ENCODE data around the gene MAP4K2.

DNA sequence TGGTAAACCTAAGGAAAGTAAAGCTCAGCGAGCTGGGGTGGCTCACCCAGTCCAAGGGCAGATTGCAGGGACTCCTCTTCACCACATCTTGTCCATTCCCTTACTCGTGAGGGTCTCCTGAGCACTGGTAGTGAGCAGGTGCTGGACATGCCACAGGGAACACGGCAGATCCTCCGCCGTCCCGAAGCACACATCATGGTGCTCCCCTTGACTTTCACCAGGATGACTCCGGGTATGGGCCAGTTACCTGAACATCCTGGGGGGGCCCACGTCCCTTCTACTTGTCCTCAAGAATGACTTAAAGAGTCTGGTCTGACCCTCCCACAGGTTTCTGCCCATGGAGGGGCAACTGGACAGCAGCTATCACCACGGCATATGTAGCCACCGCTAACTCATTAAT lies 16.7 kb downstream of the MAP4K2 start:
- TF ChIP-seq, protein P1, sequence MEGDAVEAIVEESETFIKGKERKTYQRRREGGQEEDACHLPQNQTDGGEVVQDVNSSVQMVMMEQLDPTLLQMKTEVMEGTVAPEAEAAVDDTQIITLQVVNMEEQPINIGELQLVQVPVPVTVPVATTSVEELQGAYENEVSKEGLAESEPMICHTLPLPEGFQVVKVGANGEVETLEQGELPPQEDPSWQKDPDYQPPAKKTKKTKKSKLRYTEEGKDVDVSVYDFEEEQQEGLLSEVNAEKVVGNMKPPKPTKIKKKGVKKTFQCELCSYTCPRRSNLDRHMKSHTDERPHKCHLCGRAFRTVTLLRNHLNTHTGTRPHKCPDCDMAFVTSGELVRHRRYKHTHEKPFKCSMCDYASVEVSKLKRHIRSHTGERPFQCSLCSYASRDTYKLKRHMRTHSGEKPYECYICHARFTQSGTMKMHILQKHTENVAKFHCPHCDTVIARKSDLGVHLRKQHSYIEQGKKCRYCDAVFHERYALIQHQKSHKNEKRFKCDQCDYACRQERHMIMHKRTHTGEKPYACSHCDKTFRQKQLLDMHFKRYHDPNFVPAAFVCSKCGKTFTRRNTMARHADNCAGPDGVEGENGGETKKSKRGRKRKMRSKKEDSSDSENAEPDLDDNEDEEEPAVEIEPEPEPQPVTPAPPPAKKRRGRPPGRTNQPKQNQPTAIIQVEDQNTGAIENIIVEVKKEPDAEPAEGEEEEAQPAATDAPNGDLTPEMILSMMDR (IDR thresholded peaks at IDR 0.05), result no peak
- no peak for TF ChIP-seq POLR2A (IDR thresholded peaks at IDR 0.05)
